Pons (tissue), 1 donor: ENCODE results near the gene BCL2L11.

Experiments
- DNase-seq: peaks from one replicate; pipeline ENCODE4 v3.0.0-alpha.2; 2016; ENCODE audit warnings: low spot score

The BCL2L11 gene

DNA sequence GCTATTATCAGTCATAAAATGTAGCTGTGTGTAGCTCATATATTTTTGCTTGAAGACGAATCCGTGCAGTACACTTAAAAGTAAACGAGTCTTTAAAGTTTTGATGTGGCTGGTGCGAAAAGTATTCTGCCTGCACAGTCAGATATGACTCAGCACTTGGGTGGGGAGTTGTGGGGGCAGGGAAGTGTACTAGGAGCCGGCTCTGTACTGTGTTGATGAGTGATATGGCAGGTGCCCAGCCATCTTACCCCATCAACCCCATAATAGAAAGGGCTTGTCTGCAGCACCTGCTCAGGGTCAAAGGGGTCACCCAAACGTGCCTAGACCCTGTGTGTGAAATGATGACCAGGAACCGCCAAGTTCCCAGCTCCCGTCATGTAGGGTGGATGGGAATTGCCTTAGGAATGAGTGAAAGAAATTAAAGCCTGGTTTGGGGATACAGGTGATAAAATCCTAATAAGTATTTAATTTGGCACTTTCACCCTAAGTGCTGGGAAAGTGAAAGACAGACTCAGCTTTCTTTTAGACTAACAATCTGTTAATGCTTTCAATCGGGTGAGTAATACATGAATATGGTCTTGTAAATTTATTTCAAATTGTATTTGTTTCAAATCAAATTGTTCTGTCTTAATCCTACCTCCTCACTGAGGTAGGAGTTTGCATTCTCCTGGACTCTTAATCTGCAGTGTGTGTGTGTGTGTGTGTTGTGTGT is 48.0 kb downstream of the BCL2L11 start:
- DNase-seq, result no peak

DNA sequence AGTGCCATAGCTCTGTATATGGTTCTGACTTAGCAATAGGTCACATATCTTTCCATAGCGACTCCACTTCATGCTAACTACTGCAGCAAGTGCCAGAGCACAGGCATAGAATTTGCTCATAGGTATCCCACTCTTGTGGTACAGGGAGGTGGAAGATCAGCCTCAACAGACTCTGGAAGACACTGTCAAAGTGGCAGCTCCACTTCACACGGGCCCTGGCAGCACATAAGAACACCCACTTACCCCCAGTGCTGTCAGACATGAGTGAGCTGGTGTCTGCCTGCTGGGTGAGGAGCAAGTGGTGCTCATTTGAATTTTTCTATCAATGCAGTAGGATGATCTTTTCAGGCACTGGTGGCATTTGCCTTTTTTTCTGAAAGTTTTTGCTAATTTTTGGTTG is 48.6 kb downstream of the BCL2L11 start:
- DNase-seq, result no peak

GRCh38 chr2:111169924-111170323 is 49.2 kb downstream of the BCL2L11 start:
- DNase-seq, result no peak

GRCh38 chr2:111171337-111171930 is 50.7 kb downstream of the BCL2L11 start:
- DNase-seq, result no peak

DNA sequence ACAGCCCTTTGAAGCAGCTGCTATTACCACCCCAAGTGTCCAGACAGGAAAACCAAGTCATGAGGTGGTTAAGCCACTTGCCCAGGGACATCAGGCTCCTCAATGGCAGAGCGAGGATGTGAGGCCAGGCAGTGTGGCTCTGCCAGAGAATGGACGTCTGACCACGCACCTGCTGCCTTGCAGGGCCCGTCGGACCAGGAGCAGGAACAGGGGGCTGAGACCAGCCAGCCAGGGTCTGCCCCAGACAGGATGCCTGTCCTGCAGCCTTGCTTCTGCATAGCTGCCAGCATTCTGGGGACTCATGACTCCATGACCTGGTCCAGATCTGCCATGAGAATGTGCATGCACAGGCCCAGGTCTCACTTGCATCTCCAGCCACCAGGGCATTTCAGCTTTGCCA is 52.0 kb downstream of the BCL2L11 start:
- DNase-seq, result no peak

- no peak for DNase-seq
Measured at GRCh38 chr2:111173338-111173737, 52.6 kb downstream of the BCL2L11 start.

GRCh38 chr2:111173856-111174255 is 53.1 kb downstream of the BCL2L11 start:
- DNase-seq, result no peak

DNA sequence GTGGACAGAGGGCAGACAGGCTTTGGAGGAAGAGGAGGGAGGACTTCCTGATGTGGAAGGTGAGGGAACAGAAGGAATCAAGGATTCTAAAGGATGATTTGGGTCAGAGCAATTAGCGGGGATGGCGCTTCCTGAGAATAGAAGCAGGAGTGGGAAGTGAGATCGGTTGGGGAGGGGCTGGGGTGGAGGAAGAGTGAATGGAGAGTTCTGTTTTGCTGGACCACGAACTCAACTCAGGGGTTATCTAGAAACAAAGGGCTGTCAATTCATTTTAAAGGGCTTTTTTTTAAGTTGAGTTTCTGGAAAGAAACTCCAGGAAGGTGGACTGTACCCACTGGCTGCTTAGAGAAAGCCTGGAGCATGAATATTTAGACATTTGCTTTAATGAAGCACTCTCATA is 54.9 kb downstream of the BCL2L11 start:
- no peak for DNase-seq

DNA sequence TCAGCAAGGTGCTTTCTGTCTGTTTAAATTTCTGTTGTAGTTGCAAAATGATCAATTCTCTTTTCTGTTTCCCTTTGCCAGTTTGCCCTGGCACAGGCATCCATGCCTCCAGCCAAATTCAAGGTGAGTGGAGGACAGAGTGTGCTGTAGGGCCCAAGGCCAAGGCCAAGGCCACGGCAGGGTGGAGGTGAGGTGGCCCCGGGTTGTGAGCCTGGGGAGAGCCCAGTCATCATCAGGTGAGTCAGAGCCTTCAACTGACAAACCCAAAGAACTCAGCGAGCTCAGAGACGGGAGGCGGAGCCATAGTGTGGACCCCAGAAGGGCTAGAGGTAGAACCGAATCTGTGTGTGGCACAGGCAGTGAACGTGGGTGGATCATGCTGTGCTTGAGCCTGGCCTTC is 55.7 kb downstream of the BCL2L11 start:
- no peak for DNase-seq

GRCh38 chr2:111176867-111177266 is 56.2 kb downstream of the BCL2L11 start:
- DNase-seq, result no peak

DNA sequence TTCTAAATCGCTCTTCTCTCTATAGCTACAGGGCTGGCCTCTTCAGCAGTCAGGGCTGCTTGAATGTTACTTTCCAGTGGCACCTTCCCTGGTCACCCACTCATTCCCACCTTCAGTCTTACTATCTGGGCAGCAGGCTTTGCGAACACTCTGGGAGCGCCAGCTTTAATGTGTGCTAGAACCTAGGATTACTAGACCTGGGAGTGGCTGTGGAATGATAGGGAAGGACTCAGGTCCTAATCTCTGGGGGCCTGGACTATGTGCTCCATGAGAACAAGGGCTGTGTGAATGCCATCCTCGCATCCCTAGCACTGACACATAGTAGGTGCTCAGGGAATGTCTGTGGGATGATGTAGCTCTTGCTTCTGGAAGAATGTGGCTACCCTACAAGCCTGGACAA is 57.6 kb downstream of the BCL2L11 start:
- DNase-seq, result no peak

DNA sequence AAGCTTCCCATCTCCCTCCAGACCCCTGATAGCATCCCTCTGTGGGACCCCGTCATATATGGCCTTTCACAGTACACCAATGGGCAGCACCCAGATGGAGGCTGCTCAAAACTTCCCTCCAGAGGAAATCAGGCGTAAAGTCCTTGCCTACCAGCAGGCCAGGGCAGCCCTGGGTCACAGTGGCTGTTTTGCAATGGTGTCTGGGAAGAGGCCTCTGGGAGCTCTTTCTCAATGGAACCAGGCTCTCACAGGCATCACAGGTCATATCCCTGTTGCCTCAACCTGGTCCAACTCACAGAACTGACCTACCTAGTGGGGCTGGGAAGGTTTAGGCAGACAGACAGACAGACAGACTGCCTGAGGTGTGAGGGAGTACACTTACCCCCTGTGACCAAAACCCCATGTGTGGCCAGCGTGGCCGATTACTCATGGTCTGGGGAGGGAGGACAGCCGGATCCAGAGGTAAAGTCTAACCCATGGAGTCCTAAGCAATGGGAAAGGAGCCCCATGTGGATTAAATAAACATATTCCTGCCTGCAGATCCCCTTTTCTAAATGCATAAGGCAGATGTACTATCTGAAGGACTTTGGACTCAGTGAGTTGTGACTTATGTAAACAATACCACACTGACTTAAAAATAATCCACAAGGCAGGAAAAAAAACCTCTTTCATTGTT is 58.2 kb downstream of the BCL2L11 start:
- DNase-seq, result no peak

DNA sequence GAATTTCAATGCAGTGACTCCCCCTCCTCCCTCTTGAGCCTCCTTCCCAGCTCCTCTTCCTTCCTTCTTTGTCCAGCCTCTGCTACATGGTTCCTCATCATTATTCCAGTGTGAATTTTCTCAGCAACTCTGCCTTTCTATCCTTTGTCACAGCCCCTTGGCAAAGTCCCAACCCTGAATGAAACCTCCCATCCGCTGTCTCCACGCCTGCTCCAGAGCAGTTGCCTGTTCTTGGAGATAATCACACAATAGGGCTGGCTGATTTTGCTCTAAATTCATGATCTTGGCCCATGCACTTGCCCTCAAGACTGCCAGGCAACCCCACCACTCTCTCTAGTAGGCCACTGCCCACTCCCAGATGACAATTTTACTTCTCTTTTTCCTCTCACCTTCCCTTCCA is 61.4 kb downstream of the BCL2L11 start:
- DNase-seq, result no peak

- no peak for DNase-seq
Measured at GRCh38 chr2:111182740-111183139, 62.0 kb downstream of the BCL2L11 start.

DNA sequence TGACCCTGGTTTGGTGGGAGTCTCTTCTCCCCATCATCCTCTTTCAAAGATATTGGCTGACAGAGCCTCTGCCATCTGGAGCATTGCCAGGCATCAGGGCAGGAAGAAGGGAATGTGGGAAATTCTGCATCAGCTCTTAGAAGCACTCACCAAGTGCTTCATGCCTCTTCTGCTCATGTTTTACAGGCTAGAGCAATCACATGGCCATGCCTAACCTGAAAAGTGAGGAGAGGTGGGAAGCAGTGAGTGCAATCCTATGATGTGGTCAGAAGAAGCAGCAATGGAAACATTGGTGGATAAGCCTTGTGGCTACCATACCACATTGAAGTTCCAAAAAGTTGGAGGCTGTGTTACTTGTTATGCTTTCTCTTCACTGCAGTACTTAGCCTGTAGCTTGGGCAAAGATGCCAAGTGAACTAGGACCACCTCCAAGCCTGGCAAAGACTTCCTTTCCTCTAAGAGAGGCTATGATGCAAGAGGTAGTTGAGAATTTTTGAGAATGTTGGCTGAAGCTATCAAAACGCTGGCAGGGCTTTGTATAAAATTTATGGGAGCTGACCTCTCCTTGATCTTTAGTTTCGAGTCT is 64.1 kb downstream of the BCL2L11 start:
- no peak for DNase-seq

GRCh38 chr2:111185361-111186022 is 64.8 kb downstream of the BCL2L11 start:
- no peak for DNase-seq

- no peak for DNase-seq
Measured at GRCh38 chr2:111186121-111186715, 65.5 kb downstream of the BCL2L11 start.

GRCh38 chr2:111186933-111187332 is 66.2 kb downstream of the BCL2L11 start:
- no peak for DNase-seq

DNA sequence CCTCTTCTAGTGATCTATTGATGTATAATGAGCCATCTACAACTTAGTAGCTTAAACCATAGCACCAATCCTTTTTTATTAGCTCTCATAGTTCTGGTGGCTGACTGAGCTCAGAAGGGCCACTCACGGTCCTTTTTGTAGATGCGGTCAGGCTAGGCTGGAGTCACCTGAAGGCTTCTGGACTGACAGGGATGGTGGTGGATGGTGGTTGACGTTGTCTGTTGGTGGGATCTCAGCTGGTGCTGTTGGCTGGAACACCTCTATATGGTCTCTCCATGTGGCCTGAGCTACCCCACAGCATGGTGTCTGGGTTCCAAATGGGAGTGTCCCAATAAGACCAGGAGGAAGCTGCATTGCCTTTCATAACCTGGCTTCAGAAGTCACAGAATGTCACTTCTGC is 68.0 kb downstream of the BCL2L11 start:
- DNase-seq, result no peak

DNA sequence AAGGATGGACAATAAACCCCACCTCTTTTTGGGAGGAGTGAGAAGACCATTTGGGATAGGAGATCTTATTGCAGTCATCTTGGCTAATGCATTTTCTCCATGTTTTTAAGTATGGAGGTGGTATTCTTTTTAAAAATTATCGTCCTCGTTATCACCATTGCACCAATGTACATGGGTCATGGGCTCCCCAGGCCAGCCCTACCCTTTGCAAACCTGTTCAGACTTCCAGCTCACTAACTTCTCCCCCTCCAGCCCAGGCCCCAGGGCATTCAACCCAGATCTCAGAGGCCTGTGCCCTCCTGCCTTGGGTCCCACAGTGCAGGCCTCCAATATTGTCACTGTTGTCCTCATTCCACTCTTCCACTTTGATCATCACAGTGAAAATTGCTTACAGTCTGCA is 68.4 kb downstream of the BCL2L11 start:
- no peak for DNase-seq

DNA sequence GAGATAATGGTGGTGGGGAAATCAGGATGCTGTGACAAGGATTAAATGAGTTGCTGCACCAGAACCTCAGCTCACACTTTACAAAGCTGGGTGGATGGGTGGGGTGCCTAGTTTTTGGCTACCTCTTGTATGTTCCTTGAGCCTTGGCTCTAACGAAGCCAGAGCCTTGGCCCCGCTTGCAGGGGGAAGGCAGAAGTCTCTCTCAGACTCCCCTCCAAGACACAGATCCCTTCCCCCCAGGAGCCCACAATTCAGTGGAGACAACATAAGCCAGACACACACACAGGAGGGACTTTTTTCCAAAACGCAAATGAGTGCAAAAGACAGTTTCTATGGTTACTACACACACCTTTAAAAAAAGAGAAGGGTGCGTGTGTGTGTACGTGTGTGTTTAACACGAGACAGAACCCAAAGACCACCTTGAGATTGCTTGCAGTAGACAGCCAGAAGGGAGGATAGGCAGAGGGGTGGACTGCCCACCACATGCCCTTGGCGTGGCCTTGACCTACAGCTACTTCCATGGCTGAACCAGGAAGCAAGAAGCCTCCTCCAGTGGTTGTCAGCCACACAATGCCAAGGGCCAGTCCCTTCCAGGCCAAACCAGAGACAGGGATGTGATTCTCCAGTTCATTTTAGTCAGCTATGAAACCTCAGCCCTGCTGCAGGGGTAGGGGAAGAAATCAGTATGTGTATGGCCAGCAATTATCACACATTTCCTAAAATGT is 70.3 kb downstream of the BCL2L11 start:
- DNase-seq, result no peak

GRCh38 chr2:111191877-111192276 is 71.2 kb downstream of the BCL2L11 start:
- DNase-seq, result no peak
